Prostate gland (tissue), 2 donors: Measurements from ENCODE around the gene NCAPG2.

Experiments
- POLR2A ChIP-seq: fragments of 450-650 bp; IDR thresholded peaks from one replicate; pipeline ENCODE4 v1.6.1; 2016; ENCODE audit warnings: antibody characterized with exemption, mild to moderate bottlenecking
- POLR2AphosphoS5 ChIP-seq: sonication (generic); formaldehyde crosslinking; IDR thresholded peaks from one replicate; pipeline ENCODE4 v1.6.1; 2017; ENCODE audit warnings: antibody characterized with exemption
- TF ChIP-seq, protein P1 (sequence below), 4 experiments: fragments of 200-600 bp in 2 of 4; fragments of 450-650 bp in 2 of 4; sonication (generic) in 2 of 4; IDR thresholded peaks; 1 replicate in 3 of 4; 2 replicates in 1 of 4; pipeline ENCODE4 v1.5.1; 2016 to 2019; ENCODE audit warnings: antibody characterized with exemption in 4 of 4, mild to moderate bottlenecking in 2 of 4, moderate library complexity in 2 of 4

- TF ChIP-seq, protein P1, sequence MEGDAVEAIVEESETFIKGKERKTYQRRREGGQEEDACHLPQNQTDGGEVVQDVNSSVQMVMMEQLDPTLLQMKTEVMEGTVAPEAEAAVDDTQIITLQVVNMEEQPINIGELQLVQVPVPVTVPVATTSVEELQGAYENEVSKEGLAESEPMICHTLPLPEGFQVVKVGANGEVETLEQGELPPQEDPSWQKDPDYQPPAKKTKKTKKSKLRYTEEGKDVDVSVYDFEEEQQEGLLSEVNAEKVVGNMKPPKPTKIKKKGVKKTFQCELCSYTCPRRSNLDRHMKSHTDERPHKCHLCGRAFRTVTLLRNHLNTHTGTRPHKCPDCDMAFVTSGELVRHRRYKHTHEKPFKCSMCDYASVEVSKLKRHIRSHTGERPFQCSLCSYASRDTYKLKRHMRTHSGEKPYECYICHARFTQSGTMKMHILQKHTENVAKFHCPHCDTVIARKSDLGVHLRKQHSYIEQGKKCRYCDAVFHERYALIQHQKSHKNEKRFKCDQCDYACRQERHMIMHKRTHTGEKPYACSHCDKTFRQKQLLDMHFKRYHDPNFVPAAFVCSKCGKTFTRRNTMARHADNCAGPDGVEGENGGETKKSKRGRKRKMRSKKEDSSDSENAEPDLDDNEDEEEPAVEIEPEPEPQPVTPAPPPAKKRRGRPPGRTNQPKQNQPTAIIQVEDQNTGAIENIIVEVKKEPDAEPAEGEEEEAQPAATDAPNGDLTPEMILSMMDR (IDR thresholded peaks at IDR 0.05), result no peak
- TF ChIP-seq POLR2A (no peak), POLR2AphosphoS5 (no peak)
Measured at GRCh38 chr7:158699341-158699740, 5.3 kb downstream of the NCAPG2 start.
